Neural cell (in vitro differentiated cells): ENCODE data around the gene FAM200B.

Experiments
- CTCF ChIP-seq: fragments of 450-650 bp; IDR thresholded peaks from 2 replicates; pipeline ENCODE4 v1.5.1; 2014; ENCODE audit warnings: antibody characterized with exemption, mild to moderate bottlenecking, moderate library complexity; ENCODE audit not compliant: poor library complexity, severe bottlenecking
- EZH2 ChIP-seq: fragments of 200-600, 300-800 bp; shearing (Covaris generic), sonication (generic); IDR thresholded peaks from 2 replicates; pipeline ENCODE4 v1.6.1; 2014; ENCODE audit warnings: antibody characterized with exemption, low read length, borderline replicate concordance, mild to moderate bottlenecking; ENCODE audit not compliant: insufficient read depth, poor library complexity, severe bottlenecking
- POLR2AphosphoS5 ChIP-seq: IDR thresholded peaks from 2 replicates; pipeline ENCODE4 v1.6.1; 2012

- TF ChIP-seq CTCF: no peak
- TF ChIP-seq EZH2: no peak
- TF ChIP-seq POLR2AphosphoS5: no peak
Measured at GRCh38 chr4:15692602-15693001, 11.0 kb downstream of the FAM200B start.
